ENCODE data around the gene ACSM5.

ACSM5 gene

GRCh38 chr16:20401475-20402016 lies 7.8 kb upstream of the ACSM5 start:
- Histone ChIP-seq H4K20me1 (ENCODE audit: control insufficient read depth, insufficient read depth, low read depth, low read length) (no peaks in the 10 kb centered on the region), H3K27ac (ENCODE audit: low read depth, low read length) (no peak overlapping the region), H3K36me3 (ENCODE audit: control insufficient read depth, low read length) (no peaks in the 10 kb centered on the region), H3K4me2 (ENCODE audit: low read length) (no peak overlapping the region), H3K27me3 (ENCODE audit: control insufficient read depth, low read length) (no peaks in the 10 kb centered on the region), H3K4me1 (ENCODE audit: control insufficient read depth, low read length) (no peaks in the 10 kb centered on the region), H3K9me3 (ENCODE audit: control insufficient read depth, insufficient read depth, low read length) (no peaks in the 10 kb centered on the region), H3F3A (ENCODE audit: control insufficient read depth, insufficient read depth) (no peaks in the 10 kb centered on the region), H3K79me2 (ENCODE audit: control insufficient read depth, low read length) (no peaks in the 10 kb centered on the region), H3K4me3 (ENCODE audit: low read length) (no peak overlapping the region), H3K9me2 (replicated peaks; ENCODE audit: control insufficient read depth, low read length) (no peaks in the 10 kb centered on the region)
- TF ChIP-seq, protein P1, sequence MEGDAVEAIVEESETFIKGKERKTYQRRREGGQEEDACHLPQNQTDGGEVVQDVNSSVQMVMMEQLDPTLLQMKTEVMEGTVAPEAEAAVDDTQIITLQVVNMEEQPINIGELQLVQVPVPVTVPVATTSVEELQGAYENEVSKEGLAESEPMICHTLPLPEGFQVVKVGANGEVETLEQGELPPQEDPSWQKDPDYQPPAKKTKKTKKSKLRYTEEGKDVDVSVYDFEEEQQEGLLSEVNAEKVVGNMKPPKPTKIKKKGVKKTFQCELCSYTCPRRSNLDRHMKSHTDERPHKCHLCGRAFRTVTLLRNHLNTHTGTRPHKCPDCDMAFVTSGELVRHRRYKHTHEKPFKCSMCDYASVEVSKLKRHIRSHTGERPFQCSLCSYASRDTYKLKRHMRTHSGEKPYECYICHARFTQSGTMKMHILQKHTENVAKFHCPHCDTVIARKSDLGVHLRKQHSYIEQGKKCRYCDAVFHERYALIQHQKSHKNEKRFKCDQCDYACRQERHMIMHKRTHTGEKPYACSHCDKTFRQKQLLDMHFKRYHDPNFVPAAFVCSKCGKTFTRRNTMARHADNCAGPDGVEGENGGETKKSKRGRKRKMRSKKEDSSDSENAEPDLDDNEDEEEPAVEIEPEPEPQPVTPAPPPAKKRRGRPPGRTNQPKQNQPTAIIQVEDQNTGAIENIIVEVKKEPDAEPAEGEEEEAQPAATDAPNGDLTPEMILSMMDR (IDR thresholded peaks at IDR 0.05; ENCODE audit: low read depth, low read length, poor library complexity, severe bottlenecking) = no peak
- TF ChIP-seq EZH2phosphoT487 (IDR thresholded peaks at IDR 0.05; ENCODE audit: borderline replicate concordance, low read length) = no peak

DNA sequence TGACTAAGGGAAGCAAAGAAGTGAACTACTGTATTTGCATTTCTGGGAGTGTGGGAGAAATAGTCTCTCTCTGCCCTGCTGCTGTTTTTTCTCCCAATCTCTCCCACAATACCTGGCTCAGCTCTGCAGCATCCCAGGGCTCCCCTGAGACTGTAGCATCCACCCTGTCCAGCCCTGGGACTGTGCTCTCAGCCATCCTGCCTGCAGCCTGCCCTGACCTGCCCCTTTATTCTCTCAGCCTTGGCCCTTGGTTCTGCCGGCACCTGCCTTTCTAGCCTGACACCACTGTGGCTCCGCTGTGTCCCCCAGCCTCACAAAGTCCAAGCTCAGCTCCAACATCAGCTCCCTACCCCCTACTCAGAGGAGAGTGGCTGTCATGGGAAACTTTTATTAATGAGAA lies 6.7 kb upstream of the ACSM5 start:
- Histone ChIP-seq H3K9me2 (replicated peaks; ENCODE audit: control insufficient read depth, low read length) (no peaks in the 10 kb centered on the region), H3K4me3 (ENCODE audit: low read length) (no peak overlapping the region), H3K27ac (ENCODE audit: low read depth, low read length) (no peak overlapping the region), H3K27me3 (ENCODE audit: control insufficient read depth, low read length) (no peaks in the 10 kb centered on the region), H3K36me3 (ENCODE audit: control insufficient read depth, low read length) (no peaks in the 10 kb centered on the region), H3K4me2 (ENCODE audit: low read length) (no peak overlapping the region), H4K20me1 (ENCODE audit: control insufficient read depth, insufficient read depth, low read depth, low read length) (no peaks in the 10 kb centered on the region), H3K9me3 (ENCODE audit: control insufficient read depth, insufficient read depth, low read length) (no peaks in the 10 kb centered on the region), H3K4me1 (ENCODE audit: control insufficient read depth, low read length) (no peaks in the 10 kb centered on the region), H3F3A (ENCODE audit: control insufficient read depth, insufficient read depth) (no peaks in the 10 kb centered on the region), H3K79me2 (ENCODE audit: control insufficient read depth, low read length) (no peaks in the 10 kb centered on the region)
- no peak for TF ChIP-seq EZH2phosphoT487 (IDR thresholded peaks at IDR 0.05; ENCODE audit: borderline replicate concordance, low read length)
- TF ChIP-seq, protein P1 (IDR thresholded peaks at IDR 0.05; ENCODE audit: low read depth, low read length, poor library complexity, severe bottlenecking) = no peak

DNA sequence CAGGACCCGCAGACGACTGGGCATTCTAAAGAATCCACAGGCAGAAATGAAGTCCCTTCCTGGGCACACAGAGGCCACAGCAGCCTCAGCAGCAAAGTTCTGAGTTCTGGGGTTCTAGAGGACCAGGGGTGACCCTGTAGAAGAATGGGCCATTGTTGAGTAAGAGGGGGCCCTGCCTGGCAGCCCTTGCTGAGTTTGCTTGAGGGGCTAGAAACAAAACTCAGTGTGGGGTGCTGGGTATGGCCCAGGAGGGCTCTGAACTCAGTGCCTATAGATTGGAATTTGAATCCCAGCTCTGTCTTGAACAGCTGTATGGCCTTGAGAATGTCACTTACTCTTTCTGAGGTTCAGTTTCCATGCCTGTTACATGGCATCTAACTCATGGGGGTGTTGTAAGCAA lies 4.7 kb upstream of the ACSM5 start, which contains the start of gene PDILT:
Gene PDILT (minus strand): TSS at position 101 of the 400 bp plus-strand sequence. CDS start 5,437 bp downstream, outside the sequence.
- H3K79me2 ChIP-seq (ENCODE audit: control insufficient read depth, low read length) = no peaks in the 10 kb centered on the region
- H3K36me3 ChIP-seq (ENCODE audit: control insufficient read depth, low read length) = no peaks in the 10 kb centered on the region
- no peaks in the 10 kb centered on the region for H3F3A ChIP-seq (ENCODE audit: control insufficient read depth, insufficient read depth)
- H4K20me1 ChIP-seq (ENCODE audit: control insufficient read depth, insufficient read depth, low read depth, low read length) = no peaks in the 10 kb centered on the region
- no peaks in the 10 kb centered on the region for H3K9me3 ChIP-seq (ENCODE audit: control insufficient read depth, insufficient read depth, low read length)
- no peak within 1 kb of the TSS for H3K4me3 ChIP-seq (ENCODE audit: low read length)
- no peak within 1 kb of the TSS for H3K27ac ChIP-seq (ENCODE audit: low read depth, low read length)
- H3K27me3 ChIP-seq (ENCODE audit: control insufficient read depth, low read length) = no peaks in the 10 kb centered on the region
- no peak for TF ChIP-seq EZH2phosphoT487 (IDR thresholded peaks at IDR 0.05; ENCODE audit: borderline replicate concordance, low read length)
- TF ChIP-seq, protein P1 (IDR thresholded peaks at IDR 0.05; ENCODE audit: low read depth, low read length, poor library complexity, severe bottlenecking) = no peak
- H3K9me2 ChIP-seq (replicated peaks; ENCODE audit: control insufficient read depth, low read length) = no peaks in the 10 kb centered on the region
- peaks cover 2% of the 10 kb centered on the region; the same call in 1 of the 2 replicates for H3K4me1 ChIP-seq (ENCODE audit: control insufficient read depth, low read length)
- H3K4me2 ChIP-seq (ENCODE audit: low read length) = no peak within 1 kb of the TSS
